Uterus (tissue), 2 donors: ENCODE data around the gene GPLD1.

ENCODE experiments used
- POLR2A ChIP-seq, 2 donors: fragments of 450-650 bp; IDR thresholded peaks; one replicate each; pipeline ENCODE4 v1.6.1; 2016; ENCODE audit warnings: antibody characterized with exemption in 2 of 2, mild to moderate bottlenecking in 1 of 2, moderate library complexity in 1 of 2
- TF ChIP-seq, protein P1 (sequence below), 4 experiments: fragments of 200-600 bp in 2 of 4; fragments of 450-650 bp in 2 of 4; sonication (generic) in 2 of 4; IDR thresholded peaks; one replicate each; pipeline ENCODE4 v1.5.1; 2016 to 2019; ENCODE audit warnings: antibody characterized with exemption in 4 of 4, mild to moderate bottlenecking in 2 of 4, moderate library complexity in 1 of 4

DNA sequence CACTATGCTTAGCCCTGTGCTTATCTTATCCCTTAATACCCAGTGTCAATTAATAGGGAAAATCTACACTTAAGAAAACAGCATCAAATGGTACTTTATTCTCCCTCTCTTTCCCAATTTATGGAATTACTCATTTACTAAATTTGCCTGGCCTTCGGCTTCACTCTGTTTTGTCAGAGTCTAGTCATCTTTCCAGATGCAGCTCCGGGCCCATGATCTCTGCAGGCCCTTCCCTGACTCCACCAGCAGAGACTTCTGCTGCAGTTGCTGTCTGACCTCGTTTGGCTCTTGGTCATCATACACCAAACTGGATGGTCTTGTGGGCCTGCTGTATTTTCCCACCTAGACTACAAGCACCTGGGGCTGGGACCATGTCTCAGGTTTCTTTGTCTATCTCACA, 59.3 kb downstream of the GPLD1 start:
- TF ChIP-seq, protein P1, sequence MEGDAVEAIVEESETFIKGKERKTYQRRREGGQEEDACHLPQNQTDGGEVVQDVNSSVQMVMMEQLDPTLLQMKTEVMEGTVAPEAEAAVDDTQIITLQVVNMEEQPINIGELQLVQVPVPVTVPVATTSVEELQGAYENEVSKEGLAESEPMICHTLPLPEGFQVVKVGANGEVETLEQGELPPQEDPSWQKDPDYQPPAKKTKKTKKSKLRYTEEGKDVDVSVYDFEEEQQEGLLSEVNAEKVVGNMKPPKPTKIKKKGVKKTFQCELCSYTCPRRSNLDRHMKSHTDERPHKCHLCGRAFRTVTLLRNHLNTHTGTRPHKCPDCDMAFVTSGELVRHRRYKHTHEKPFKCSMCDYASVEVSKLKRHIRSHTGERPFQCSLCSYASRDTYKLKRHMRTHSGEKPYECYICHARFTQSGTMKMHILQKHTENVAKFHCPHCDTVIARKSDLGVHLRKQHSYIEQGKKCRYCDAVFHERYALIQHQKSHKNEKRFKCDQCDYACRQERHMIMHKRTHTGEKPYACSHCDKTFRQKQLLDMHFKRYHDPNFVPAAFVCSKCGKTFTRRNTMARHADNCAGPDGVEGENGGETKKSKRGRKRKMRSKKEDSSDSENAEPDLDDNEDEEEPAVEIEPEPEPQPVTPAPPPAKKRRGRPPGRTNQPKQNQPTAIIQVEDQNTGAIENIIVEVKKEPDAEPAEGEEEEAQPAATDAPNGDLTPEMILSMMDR (IDR thresholded peaks at IDR 0.05): no peak
- no peak for TF ChIP-seq POLR2A (IDR thresholded peaks at IDR 0.05)
